ENCODE results near the gene FARP2. TPM values are rescaled to one million over a fixed set of nuclear protein-coding genes. Genes with fewer than 3 reads are reported as not detected.

The FARP2 gene
- total and polyA plus RNA-seq, 2 of the 13 experiments (the other 11 are each of a cell fraction or from before 2014, with no cell fraction given): 28.0 to 45.4 TPM

GRCh38 chr2:241315093-241315878 is 40.8 kb upstream of the FARP2 start, which contains the start of gene HDLBP (continued):
- TF ChIP-seq, protein P1, sequence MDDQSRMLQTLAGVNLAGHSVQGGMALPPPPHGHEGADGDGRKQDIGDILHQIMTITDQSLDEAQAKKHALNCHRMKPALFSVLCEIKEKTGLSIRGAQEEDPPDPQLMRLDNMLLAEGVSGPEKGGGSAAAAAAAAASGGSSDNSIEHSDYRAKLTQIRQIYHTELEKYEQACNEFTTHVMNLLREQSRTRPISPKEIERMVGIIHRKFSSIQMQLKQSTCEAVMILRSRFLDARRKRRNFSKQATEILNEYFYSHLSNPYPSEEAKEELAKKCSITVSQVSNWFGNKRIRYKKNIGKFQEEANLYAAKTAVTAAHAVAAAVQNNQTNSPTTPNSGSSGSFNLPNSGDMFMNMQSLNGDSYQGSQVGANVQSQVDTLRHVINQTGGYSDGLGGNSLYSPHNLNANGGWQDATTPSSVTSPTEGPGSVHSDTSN (CRISPR knock-in tag; IDR thresholded peaks at IDR 0.05; ENCODE audit: borderline replicate concordance): no peak
- TF ChIP-seq, protein P2, sequence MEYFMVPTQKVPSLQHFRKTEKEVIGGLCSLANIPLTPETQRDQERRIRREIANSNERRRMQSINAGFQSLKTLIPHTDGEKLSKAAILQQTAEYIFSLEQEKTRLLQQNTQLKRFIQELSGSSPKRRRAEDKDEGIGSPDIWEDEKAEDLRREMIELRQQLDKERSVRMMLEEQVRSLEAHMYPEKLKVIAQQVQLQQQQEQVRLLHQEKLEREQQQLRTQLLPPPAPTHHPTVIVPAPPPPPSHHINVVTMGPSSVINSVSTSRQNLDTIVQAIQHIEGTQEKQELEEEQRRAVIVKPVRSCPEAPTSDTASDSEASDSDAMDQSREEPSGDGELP (IDR thresholded peaks at IDR 0.05; ENCODE audit: borderline replicate concordance, low read depth): peak; percentile 28; the same call in 1 of the 2 replicates
- TF ChIP-seq ZNF124 (CRISPR knock-in tag; IDR thresholded peaks at IDR 0.05): peak; percentile 68; the same call in 1 of the 2 replicates
- peak; percentile 79 for TF ChIP-seq POLR2AphosphoS2 (IDR thresholded peaks at IDR 0.05; ENCODE audit: low read depth, low read length)
- TF ChIP-seq CBX1 (IDR thresholded peaks at IDR 0.05; ENCODE audit: low read depth): peak; percentile 49
- peak; percentile 89 for TF ChIP-seq POLR2AphosphoS5 (IDR thresholded peaks at IDR 0.05; ENCODE audit: low read depth, low read length)
- TF ChIP-seq ZNF737 (CRISPR knock-in tag; IDR thresholded peaks at IDR 0.05; ENCODE audit: borderline replicate concordance): no peak
- peak; percentile 52 for TF ChIP-seq TEAD3 (CRISPR knock-in tag; optimal IDR thresholded peaks at IDR 0.05; ENCODE audit: borderline replicate concordance)
- TF ChIP-seq, protein P3, sequence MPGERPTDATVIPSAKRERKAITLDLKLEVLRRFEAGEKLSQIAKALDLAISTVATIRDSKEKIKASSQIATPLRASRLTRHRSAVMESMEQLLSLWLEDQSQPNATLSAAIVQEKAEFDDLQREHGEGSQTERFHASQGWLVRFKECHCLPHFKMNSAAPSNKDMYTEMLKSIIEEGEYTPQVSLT (CRISPR knock-in tag; IDR thresholded peaks at IDR 0.05; ENCODE audit: borderline replicate concordance, low read depth): no peak
- no peak for TF ChIP-seq CC2D1A (CRISPR knock-in tag; IDR thresholded peaks at IDR 0.05)
- TF ChIP-seq, protein P4, sequence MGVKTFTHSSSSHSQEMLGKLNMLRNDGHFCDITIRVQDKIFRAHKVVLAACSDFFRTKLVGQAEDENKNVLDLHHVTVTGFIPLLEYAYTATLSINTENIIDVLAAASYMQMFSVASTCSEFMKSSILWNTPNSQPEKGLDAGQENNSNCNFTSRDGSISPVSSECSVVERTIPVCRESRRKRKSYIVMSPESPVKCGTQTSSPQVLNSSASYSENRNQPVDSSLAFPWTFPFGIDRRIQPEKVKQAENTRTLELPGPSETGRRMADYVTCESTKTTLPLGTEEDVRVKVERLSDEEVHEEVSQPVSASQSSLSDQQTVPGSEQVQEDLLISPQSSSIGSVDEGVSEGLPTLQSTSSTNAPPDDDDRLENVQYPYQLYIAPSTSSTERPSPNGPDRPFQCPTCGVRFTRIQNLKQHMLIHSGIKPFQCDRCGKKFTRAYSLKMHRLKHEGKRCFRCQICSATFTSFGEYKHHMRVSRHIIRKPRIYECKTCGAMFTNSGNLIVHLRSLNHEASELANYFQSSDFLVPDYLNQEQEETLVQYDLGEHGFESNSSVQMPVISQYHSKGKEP (CRISPR knock-in tag; IDR thresholded peaks at IDR 0.05): no peak
- TF ChIP-seq, protein P5, sequence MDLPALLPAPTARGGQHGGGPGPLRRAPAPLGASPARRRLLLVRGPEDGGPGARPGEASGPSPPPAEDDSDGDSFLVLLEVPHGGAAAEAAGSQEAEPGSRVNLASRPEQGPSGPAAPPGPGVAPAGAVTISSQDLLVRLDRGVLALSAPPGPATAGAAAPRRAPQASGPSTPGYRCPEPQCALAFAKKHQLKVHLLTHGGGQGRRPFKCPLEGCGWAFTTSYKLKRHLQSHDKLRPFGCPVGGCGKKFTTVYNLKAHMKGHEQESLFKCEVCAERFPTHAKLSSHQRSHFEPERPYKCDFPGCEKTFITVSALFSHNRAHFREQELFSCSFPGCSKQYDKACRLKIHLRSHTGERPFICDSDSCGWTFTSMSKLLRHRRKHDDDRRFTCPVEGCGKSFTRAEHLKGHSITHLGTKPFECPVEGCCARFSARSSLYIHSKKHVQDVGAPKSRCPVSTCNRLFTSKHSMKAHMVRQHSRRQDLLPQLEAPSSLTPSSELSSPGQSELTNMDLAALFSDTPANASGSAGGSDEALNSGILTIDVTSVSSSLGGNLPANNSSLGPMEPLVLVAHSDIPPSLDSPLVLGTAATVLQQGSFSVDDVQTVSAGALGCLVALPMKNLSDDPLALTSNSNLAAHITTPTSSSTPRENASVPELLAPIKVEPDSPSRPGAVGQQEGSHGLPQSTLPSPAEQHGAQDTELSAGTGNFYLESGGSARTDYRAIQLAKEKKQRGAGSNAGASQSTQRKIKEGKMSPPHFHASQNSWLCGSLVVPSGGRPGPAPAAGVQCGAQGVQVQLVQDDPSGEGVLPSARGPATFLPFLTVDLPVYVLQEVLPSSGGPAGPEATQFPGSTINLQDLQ (CRISPR knock-in tag; IDR thresholded peaks at IDR 0.05): peak; percentile 79; the same call in 1 of the 2 replicates
- TF ChIP-seq KLF9 (CRISPR knock-in tag; IDR thresholded peaks at IDR 0.05; ENCODE audit: low read depth): no peak; the same call in 1 of the 2 replicates
- TF ChIP-seq HNRNPLL (IDR thresholded peaks at IDR 0.05; ENCODE audit: low read depth, low read length, poor library complexity, severe bottlenecking): peak; percentile 87
- peak; percentile 99 for TF ChIP-seq ZNF574 (CRISPR knock-in tag; IDR thresholded peaks at IDR 0.05)

Measured in HepG2 (cell line).